GM18499 (cell line): ENCODE results near the gene SGTB.
A peak's percentile ranks its signal among the peaks of the same experiment; 100 is the strongest.
"Not testable (repeated sequence)": the region's sequence is repeated elsewhere in the genome, so short reads cannot be mapped to it uniquely, and the experiment has no call there.

Source experiments
- ATAC-seq: cut with Tn5 transposase; IDR thresholded peaks from one replicate; pipeline ENCODE4 v1.9.1; 2021; ENCODE audit warnings: moderate number of reproducible peaks; ENCODE audit not compliant: insufficient read depth, unreplicated experiment

Gene SGTB

DNA sequence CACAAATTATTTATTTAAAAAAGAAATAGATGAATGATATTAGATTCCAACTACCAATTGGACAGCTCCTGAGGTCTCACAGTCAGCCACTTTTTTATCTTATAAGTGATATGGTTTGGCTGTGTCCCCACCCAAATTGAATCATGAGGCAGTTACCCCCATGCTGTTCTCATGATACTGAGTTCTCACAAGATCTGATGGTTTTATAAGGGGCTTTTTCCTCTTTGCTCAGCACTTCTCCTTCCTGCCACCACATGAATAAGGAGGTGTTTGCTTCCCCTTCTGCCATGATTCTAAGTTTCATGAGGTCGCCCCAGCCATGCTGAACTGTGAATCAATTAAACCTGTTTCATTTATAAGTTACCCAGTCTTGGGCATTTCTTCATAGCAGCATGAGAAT, 13.0 kb upstream of the SGTB start:
- ATAC-seq, result no peak

DNA sequence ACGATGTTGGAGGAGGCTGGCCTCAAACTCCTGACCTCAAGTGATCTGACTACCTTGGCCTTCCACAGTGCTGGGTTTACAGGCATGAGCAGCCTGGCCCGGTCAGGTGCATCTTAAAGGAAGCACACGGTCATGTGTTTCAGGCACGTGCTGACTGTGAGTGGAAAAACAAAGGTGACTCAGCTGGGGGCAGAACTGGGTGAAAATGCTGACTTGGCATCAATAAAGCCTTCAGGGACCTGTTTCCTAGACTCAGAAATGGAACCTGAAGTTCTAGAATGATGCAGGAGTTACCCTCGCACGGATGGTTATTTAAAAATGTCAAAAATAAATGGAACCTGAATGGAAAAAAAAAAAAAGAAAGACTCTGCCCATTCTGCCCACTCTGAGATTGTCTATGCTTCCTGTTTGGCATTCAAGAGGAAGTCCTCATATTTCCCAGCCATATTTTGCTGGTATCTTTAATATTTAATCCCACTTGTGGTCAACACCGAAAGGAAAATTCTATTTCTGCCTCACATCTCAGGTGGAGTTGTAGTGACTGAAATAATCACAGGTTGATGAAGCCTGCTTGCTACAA, 12.4 kb upstream of the SGTB start:
- not testable (repeated sequence) for ATAC-seq

DNA sequence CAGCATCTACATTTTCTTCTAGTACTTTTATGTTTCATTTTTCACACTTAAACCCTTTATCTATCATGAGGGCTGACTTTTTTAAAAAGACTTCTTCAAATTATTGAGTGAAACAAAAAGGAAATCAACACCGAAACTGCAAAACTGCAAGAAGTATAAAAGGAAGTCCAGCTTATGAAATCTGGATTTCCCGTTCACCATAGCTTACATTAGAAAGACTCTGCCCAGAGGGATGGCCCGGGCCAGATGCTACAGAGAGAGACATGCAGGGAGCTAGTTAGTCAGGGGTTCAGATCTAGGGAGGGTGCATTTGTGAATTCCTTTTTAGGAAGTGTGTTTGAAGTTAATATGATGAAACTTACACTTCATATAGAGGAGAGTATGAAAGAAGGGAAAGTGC, 10.1 kb upstream of the SGTB start:
- ATAC-seq, result not testable (repeated sequence)

DNA sequence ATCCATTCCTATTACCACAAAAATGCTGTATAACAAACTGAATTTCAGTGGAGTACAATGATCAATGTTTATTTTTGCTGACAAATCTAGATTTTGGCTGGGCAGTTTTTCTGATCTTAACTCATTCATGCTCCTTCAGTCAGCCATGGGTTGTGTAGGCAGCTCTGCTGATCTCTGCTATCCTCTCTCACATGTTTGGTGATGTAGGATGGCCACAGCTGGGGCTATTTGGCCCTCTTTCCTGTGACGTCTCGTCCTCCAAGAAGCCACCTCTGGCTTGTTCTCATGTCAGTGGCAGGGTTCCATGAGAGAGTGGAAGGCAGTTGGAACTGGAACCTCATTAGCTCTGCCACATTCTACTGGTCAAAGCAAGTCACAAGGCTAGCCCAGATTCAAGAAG, 9.0 kb upstream of the SGTB start:
- no peak for ATAC-seq

DNA sequence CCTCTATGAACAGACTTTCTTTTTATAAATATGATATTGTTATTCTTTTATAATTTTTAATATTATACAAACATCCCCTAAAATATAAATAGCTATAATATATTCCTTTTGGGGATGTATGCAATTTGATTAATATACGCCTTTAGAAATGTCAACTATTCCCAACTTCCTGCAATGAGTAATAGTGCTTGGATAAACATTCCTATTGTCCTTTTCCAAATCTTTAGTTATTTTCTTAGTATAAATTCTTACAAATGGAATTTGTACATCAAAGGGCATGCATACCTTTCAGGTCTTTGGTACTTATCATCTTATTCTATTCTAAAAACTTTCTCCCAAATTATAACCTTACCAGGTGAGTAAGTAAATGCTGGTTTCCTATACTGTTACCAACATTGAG, 6.3 kb upstream of the SGTB start:
- no peak for ATAC-seq

DNA sequence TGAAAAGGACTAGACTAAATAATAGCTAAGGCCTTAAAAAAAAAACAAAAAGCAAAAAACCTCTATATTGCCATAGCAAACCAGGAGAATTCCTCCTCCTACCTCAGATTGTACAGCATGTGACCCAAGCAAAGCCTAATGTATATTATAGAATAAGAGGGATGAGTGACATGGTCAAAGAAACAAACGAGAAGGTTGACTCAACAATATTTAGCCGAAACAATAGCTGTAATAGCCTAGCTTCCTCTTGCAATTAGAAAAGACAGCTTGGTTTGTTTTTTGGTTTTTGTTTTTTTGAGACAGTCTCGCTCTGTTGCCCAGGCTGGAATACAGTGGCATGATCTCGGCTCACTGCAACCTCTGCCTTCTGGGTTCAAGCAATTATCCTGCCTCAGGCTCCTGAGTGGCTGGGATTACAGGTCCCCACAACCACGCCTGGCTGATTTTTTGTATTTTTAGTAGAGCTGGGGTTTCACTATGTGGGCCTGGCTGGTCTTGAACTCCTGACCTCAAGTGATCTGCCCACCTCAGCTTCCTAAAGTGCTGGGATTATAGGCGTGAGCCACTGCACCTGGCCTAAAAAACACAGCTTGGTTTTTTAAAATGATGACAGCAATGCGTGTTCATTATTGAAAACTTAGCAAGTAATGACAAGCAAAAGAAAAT, 5.7 kb upstream of the SGTB start:
- ATAC-seq, result no peak

DNA sequence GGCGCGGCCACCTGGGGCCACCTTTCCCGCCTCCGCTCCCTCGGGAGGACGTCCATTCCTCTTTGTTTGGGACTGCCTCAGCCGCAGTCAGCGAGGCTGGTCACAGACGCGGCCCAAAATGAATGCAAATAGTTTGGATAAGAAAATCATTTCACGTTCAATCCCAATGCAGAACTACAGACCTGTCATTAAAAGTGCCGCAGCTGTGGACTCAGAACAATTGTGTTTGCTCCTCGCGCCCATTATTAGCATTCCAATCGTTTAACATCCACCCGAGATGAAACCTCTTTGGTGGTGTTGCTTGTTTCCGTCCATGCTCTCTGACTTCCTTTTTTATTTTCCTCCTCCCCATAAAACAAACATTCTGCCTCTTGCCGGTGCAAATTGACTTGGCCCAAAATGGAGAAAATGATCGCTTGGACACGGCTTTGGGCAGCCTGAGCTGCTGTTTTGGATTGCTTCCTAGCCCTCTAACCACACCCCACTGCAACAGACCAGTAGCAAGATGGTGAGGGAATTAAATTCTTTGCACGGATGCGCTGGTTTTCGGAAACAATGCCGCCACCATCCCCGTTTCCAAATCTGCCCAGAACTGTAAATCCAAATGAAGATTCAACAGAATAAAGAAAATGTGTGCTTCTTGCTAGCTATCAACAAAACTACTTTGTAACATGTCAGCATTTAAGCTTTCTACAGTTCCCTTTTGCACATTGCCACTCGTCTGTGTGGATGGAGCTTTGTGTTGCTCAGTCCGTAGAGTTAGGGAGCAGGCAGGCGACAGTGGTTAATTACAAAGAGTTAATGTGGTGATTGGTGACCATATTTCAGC, 880 bp upstream of the SGTB start:
- ATAC-seq, result no peak

DNA sequence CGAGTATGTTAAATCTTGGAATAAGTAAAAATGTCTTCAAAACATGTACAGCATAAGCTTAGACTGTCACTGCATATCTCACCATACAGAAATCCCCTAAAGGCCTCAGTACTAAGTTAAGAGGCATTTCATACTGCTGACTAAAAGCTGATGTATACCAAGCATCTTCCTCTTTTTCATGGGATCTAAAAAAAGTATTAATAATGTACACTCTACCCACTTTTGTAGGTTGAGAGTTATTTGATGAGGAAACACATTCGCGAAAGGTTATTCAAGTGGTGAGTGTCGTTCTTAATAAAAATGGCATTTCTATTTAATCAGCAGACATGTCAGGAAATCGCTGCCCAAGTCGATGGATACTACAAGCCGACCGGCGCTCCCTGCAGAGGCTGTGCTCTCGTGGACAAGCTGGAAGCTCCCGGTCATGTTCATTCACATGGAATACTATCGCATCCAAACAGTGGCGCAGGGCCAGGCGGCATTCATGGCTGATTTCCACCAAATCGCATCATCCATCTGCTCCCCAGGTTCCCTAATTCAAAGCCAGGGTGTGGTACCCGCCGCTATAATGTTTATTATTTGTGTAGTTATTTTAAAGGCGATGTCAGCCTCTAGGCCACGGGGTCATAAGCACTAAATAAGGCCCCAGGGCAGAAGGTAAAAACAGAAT, 724 bp downstream of the SGTB start:
- ATAC-seq, result no peak

DNA sequence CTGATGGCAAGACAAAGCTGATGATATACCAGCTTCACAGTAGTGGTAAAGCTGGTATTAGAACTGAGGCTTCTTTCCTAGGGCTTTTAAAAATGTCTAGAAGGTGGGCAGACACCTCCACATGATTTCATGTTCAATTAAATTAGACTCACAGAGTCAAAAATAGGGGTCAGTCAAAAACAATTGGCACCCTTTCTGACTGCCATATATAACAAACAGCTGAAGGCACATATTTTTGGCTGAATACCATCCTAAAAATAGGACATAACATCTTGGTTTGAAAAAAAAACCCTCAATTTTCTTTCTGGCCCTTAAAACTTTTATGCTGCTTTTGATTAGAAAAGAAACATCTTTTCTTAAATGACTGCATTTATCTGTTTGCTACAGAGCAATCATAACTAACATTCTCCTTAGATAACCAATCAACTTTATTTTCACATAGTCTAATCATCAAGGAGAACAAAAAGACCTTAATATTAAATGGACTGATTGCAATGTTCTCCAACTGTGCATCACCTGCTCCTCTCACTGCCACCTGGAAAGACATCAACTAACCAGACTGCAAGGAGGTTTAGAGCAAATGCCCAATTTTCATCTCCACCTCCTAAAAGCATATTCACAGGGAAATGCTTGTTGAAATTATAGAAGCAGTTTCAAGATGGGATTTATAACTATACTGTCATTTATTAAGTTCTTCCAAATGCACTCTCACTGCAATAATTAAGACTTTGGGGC, 3.2 kb downstream of the SGTB start:
- ATAC-seq, result no peak

DNA sequence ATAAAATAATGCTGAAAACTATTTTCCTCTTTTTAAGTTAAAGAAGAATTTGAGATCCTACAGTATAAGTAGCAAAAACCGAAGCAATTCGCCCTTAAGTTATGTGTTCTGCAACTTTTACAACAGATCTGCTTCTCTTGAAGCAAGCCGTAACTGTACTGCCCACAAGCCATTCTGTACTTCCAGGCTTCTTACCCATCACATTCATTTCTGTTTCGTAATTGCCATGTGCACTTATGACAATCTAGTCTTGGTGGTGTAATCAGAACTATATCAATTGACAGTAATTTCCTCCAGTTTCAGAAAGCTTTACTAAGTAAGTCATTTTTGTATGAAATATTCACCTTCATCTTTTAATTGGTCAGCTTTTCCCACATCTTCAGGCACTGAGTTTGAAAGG, 13.8 kb downstream of the SGTB start:
- ATAC-seq, result no peak

DNA sequence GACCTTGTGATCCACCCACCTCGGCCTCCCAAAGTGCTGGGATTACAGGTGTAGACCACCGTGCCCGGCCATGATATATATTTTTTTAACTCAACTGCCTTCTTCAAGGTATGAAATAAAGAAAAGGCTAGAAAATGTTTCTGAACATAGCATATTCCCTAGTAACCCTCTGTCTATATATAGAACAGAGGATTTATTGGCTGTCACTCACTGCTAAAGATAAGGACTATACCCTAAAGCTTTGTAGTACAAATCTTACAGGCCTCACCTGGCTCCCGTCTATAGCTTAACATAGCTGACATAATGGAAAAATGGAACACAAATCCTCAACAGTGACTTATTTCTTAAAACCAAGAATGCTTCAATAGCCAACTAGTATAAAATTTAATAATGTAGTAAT, 14.2 kb downstream of the SGTB start:
- no peak for ATAC-seq

DNA sequence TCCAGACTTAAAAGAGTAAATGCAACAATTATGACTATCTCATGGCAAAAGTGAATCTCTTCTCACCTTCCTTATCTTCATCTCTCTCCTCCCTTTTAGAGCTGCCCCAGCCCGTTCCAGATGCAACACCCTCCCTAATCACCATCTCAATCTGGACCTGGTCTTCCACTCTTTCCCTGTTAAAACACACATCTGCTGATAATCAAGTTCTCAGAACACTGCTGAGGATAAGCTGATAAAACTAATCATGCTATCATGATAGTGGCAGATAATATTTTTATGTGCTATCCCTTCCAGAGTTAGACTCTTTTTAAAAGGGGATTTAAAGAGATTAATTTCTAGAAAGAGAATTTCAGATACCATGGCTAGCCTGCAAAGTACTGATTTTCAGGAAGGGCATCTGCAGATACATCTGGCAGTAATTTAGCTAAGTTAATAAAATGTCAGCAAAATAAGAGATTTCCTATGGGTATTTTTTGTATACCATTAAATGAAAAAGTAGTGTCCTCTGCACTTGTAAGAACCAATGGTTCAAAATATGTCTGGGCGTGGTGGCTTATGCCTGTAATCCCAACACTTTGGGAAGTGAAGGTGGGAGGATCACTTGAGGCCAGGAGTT, 17.2 kb downstream of the SGTB start:
- ATAC-seq, result no peak

DNA sequence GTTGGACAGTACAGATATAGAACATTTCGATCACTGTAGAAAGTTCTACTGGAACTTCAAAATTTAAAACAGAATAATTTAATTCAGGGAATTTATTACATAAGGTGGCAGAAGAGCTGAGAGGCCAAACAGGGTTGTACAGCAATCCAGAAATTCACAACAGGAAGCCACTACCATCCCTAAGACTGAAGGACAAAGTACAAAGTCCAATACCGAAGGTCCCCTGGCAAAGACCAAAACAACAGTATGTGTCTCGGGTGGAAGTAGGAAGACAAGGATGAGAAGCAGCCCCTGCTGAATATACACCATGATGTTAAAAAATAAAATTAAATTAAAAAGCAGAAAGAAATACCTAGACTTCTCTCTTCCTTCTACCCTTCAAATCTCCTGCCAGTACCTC, 19.9 kb downstream of the SGTB start:
- ATAC-seq, result no peak

DNA sequence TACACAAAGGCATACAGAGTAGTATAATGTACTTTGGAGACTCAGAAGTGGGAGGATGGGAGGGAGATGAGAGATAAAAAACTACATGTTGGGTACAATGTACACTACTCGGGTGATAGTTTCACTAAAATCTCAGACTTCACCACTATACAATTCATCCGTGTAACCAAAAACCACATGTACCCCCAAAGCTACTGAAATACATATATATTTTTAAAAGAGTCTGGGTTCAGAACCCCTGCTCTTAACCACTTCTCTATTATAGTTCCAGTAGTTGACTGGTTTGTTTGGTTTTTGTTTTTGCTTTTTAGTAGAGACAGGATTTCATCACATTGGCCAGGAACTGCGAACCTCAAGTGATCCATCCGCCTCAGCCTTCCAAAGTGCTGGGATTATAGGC, 22.6 kb downstream of the SGTB start:
- peak; percentile 67 for ATAC-seq

DNA sequence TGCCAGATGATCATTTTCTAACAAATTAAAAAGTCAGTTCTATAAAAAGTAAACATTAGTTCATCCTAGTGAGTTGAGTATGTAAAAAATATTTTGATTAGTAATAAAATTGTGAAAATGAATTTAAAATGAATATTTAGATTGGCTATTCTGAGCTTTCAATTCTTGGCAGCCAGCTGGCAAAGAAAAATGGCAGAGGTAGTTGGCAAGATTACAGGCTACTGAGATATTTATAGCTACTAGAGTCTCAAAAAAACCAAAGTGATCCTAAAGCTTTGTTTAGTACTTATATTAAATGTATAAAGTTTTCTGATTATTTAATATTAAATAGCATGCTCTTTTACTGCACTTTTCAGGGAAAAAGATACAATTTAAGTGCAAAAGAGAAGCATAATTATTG, 25.0 kb downstream of the SGTB start:
- no peak for ATAC-seq

DNA sequence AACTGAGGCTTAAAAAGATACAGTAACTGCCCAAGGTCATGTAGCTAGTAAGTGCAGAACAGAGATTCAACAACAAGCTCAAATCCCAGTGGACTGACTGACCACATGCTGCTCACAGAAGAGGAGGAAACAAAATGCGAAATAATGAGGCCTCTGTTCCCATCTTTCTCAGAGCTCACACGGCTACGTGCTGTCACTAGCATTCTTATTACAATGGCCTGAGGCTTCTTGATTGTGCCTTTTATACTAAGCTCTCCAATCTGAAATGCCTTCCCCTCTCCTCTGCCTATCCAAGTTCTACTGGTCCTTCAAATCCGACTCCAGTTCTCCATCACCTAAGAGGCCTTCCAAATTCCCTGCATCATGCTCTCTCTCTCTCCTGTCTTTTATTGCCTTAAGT, 26.0 kb downstream of the SGTB start:
- ATAC-seq, result no peak

DNA sequence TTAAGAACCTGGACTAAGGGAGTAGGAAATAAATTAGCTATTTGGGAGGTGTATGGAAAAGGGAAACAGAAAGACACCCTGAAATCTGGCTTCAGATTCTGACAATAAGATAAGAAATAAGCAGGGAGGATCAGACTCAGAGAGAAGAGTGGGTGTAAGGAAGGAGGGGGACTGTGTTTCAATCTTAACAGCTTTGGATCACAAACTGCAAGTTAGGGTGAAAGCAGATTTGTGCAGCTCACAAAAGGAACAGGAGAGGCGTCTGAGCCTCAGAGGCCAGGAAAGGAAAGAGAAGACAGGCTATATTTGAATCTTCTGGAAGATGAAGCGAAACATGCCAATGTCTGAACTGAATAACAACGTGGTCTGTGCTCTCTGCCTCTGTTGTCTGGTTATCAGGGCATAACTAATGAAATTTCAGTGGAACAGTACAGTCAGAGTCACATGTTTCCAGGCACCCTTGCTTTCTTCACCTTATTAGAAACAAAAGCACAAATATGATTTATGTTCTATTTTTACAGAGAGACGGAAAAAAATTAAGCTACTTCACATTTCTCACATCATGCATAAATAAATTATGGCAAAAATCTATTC, 26.6 kb downstream of the SGTB start:
- ATAC-seq, result no peak

DNA sequence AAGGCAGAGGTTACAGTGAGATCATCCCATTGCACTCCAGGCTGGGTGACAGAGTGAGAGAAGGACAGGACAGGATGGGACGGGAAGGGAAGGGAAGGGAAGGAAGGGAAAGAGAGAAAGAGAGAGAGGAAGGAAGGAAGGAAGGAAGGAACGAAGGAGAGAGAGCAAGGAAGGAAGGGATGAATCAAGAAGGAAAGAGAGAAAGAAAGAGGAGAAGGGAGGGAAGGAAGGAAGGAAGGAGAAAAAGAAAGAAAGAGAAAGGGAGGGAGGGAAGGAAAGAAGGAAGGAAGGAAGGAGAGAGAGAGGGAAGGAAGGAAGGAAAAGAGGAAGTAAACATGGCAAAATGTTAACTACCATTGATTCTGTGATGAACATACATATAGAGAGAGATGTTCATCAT, 28.8 kb downstream of the SGTB start:
- no peak for ATAC-seq

DNA sequence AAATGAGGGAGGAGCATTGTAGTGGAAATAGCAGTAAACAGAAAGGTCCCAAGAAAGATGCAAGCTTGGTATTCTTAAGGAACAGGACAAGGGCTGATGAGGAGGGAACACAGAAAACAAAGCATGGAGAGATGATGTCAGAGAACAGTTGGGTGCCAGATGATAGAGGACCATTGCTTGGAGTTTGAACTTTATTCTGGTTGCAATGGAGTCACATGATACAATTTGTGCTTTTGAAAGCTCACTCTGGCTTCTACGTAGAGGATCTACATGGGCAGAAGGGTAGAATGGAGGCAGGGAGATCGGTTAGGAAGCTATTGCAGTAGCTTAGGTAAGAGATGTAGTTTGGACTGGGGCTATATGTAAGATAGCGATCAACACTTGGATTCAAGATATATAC, 39.8 kb downstream of the SGTB start:
- no peak for ATAC-seq

DNA sequence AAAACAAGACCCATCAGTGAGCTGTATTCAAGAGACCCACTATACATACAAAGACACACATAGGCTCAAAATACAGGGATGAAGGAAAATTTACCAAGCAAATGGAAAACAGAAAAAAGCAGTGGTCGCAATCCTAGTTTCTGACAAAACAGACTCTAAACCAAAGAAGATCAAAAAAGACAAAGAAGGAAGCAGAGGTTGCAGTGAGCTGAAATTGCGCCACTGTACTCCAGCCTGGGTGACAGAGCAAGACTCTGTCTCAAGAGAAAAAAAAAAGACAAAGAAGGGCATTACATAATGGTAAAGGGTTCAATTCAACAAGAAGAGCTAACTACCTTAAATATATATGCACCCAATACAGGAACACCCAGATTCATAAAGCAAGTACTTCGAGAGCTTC, 45.9 kb downstream of the SGTB start:
- not testable (repeated sequence) for ATAC-seq
